Right forelimb (tissue), 1 donor: ENCODE data around the gene GBGT1.
"Not testable (repeated sequence)": the region's sequence is repeated elsewhere in the genome, so short reads cannot be mapped to it uniquely, and the experiment has no call there.

ENCODE experiments used
- DNase-seq: peaks from one replicate; pipeline ENCODE4 v3.0.0-alpha.2; 2018

The GBGT1 gene

DNA sequence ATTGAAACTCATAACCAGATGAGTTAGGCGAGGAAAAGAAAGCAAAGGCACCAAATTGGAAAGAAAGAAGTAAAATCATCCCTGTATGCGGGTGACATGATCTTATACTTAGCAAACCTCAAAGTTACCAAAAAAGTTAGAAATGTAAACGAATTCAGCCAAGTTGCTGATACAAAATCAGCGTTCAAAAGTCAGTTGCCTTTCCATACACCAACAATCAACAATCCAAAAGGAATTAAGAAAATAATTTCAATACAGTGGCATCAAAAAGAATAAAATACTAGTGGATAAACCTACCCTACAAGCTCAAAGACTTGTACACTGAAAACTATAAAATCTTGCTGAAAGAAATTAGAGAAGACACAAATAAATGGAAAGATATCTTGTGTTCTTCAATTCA, 30.9 kb upstream of the GBGT1 start:
- DNase-seq: no peak

DNA sequence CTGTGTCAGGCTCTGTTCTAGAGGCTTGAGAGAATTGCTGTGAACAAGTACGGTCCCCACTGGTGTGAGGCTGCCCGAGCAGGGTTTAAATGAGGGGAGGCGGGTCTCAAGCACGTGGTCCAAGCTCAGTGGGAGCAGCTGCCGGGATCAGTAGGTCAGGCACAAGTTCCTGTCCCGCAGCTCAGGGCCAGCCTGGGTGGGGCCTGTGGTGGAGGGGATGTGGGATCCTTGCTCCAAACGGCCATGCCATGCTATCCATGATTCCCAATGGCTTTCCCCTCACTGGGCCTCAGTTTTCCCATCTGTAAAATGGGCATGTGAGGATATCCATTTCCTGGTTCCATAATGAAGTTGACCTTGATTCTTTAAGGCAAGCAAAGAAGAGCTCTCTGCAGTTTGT, 28.3 kb upstream of the GBGT1 start:
- DNase-seq: no peak

DNA sequence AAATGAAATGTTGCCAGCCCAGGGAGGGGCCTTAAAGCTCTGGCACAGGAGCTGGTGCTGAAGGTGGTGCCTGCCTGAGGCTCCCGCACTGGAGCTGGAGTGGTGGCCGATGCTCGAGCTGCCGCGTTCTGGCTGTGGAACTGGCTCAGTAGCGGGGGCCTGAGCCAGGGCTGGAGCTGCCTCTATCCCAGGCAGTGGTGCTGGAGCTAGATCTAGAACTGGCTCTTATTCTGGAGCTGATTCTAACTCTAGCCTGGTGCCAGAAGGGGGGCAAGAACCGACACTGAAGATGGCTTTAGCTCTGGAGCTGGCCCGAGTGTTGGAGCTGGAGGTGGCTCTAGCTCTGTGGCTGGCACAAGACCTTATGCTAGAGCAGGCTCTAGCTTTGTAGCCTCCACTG, 26.1 kb upstream of the GBGT1 start:
- DNase-seq: no peak

DNA sequence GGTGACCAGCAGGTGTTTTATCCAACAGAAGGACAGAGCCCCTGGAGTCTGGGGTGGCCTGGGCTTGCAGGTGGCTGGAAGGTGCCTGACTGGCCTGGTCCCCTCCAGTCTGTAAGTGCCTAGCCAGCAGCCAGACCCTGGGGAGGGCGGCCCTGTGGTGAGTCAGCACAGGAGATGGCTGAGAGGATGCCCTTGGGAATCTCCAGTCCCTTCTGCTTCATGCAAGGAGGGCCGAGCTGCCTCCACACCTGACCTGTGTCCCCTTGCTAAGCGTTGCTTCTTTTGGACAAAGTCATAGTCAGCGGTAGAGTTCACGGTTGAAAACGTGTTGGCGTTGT, 25.1 kb upstream of the GBGT1 start:
- no peak for DNase-seq

GRCh38 chr9:133188006-133188842, 24.5 kb upstream of the GBGT1 start:
- DNase-seq: no peak

DNA sequence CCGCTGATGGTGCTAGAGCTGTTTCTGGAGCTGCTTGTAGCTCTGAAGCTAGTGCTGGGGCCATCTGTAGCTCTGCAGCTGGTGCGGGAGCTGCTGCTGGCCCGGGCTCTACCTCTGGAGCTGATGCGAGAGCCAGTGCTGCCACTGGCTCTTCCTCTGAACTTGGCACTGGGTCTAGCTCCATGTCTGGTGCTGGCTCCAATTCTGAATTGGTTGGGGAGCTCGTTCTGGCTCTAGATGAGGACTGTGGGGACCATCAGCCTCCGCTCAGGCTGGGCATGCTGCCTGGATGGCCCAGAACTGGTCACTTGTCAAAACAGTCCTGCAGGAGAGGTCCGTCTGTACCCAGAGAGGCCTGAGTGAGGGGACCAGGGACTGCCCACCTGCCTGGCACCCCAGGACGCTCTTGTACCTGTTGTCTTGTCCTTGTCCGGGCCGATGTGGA, 23.9 kb upstream of the GBGT1 start:
- no peak for DNase-seq

DNA sequence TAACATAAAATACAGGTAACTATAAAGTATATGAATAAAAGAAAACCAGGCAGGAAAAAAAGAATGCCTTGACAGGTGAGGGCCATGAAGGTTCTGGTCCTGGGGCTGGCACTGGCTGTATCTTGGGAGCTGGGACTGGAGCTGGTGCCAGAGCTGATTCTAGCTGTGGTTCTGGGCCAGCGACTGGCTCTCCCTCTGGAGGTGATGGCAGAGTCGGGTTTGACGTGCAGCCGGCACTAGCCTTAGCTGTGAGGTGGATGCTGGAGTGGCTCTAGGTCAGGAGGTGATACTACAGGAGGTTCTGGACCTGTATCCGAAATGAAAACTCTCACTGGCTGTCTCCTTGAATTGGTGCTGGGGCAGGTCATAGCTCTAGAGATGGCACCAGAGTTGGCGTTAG, 23.0 kb upstream of the GBGT1 start:
- no peak for DNase-seq

DNA sequence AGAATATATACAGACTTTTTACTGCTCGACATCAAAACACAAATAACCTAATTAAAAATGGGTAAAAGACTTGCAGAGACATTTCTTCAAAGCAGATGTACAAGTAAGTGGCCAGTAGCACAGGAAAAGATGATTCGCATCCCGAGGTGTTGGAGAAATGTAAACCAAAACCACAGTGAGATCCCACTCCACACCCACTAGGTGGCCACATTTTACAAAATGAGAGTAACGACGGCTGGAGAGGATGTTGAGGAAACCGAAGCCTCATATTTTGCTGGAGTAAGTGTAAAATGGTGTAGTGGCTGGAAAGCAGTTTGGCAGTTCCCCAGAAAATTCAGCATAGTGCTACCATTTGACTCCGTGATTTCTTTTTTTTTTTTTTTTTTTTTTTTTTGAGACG, 21.3 kb upstream of the GBGT1 start:
- no peak for DNase-seq

DNA sequence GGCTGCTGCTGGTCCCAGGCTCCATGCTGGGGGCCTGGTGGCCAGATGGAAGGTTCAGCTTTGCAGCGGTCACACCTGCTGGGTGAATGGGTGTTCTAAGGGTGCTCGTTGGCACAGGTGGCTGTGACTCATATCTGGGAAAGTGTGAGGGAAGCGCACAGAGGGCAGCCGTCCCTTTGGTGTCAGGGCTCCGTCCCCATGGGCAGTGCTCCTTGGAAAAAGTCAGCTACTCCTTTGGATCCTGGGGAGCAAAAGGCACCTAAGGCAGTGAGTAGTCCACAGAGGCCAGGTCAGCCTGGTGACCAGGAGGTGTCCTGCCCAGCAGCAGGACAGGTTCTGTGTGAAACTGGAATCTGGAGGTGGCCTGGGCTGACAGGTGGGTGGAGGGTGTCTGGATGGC, 18.4 kb upstream of the GBGT1 start:
- DNase-seq: no peak

DNA sequence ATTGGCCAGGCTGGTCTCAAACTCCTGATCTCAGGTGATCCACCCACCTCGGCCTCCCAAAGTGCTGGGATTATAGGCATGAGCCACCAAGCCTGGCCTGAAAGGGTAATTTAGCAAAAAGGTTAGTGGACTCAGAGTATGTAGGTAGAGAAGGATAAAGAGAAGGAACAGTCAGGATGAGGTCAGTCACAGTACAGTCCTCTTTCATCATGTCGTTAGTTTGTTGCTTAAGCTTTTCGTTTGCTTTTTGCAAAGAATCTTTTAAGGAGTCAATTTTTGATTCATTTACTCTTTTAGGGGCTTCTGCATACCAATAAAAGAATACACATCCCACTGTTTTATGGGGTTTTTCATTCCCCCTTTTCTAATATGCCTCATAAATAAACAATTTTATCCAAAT, 17.8 kb upstream of the GBGT1 start:
- no peak for DNase-seq

DNA sequence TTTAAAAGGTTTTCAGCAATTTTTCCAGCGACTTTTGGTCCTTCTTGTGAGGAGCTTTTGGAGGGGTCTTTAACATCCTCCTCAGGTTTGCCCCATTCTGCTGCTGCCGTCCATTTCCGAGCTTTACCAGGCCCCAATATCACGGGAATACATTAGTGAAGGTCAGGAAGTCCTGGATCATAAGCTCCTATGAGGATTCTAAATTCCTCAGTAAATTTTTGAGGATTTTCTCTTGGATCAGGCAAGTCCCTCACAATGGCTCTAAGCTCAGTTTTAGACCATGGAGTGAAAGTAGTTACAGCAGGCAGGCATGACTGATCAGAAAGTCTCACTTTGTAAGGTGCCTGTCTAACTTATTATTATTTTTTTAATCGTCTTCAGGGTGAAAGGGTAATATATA, 17.2 kb upstream of the GBGT1 start:
- DNase-seq: no peak

DNA sequence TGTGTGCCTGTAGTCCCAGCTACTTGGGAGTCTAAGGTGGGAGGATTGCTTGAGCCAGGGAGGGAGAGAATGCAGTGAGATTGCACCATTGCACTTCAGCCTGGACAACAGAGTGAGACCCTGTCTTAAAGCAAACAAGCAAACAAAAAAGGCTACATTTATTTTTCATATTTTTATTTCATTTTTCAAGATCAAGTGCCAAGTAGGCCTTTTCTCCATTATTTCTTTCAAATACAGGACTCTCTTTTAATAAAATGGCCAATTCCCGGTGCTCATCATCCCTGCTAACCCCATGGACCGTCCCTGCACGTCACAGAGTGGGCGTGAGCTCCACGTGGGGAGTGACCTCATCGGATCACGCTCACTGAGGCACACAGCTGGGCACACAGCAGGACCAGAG, 9.3 kb upstream of the GBGT1 start:
- no peak for DNase-seq

- no peak for DNase-seq
Observed at GRCh38 chr9:133171161-133171961, 7.6 kb upstream of the GBGT1 start.

DNA sequence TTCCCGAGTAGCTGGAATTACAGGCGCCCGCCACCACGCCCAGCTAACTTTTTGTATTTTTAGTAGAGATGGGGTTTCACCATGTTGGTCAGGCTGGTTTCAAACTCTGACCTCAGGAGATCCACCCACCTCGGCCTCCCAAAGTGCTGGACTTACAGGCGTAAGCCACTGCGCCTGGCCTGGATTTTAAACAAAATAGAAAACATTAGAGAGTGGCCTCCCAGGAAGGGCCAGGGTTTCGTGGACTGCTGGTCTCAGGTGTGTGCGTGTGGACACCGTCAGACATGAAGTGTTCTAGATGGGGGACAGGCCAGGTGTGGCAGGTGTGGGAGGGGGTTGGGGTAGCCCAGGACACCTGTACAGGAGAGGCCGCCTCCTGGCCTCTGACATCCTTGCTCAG, 7.0 kb upstream of the GBGT1 start:
- no peak for DNase-seq

GRCh38 chr9:133169687-133170086, 6.0 kb upstream of the GBGT1 start:
- DNase-seq: not testable (repeated sequence)

DNA sequence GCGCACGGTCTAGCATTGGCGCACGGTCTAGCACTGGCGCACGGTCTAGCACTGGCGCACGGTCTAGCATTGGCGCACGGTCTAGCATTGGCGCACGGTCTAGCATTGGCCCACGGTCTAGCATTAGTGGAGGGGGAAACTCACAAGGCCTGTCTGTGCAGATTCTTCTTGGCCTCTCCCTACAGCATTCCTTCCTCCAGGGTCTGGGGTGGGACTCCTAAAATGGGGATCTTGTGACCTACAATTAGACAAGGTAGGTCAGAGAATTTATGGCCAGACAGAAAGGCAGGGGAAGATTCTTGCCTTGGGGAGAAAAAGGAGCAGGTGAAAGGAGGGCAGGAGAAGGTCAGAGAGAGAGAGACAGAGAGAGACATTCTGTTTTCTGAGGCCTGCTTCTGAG, 5.4 kb upstream of the GBGT1 start:
- DNase-seq: no peak

DNA sequence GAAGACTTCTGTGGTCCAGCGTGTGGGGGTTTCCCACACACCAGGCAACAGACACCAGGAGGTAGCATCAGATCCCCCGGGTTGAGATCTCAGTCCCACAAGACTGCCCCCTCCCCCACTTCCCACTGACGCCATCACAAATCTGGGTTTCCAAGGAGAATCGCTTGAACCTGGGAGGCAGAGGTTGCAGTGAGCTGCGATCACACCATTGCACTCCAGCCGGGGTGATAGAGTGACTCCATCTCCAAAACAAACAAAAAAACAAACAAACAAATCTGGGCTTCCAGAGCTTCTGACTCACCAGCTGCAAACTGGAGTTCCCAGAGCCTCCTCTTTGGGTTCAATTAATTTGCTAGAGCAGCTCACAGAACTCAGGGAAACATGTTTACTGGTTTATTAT, 4.7 kb upstream of the GBGT1 start:
- DNase-seq: no peak

DNA sequence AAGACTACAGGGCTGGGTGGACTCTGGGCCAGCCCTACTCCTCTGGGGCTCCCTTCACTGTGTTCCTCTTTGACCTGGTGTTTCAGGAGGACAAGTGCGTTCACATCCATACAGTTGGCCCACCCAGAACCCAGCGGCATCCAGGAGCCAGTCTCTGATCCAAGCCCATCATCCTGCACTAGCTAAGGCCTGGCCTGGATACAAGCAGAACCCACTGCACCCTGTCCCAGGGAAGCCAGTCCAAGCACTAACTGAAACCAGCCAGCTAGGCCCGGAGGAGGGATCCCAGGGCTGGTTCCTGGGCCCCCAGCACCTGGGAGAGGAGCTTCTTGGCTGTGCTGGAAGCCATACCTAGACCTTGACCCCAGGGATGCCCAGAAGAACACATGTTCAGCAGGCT, 4.1 kb upstream of the GBGT1 start:
- DNase-seq: no peak

DNA sequence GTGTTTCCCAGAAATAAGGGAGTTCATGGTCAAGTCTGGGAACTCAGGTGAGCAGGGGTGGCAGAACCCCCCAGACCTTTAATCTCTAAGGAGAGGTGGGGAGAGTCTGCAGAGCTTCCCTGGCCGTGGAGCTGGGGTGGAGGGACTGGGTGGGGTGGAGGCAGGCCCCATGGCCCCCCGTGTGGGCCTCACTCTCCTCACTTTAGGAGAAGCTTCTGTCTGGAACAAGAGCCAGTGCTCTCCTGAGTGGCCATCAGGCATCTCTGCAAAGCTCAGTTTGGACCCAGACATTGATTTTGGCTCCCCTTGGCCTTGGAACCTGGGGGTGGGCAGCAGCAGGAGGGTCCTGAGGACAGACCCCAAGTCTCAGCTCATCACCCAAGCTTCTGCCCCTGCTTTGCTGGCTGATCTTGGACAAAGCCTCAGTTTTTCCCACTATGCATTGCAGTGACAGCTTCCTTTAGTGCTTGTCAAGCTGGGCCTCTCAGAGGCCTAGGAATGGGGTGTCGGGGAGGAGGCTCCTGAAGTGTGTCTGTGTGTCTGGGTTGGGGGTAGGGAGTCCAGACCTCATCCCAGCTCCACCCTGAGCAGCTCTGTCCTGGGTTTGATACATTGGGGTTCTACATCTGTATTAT, 3.5 kb upstream of the GBGT1 start:
- no peak for DNase-seq

DNA sequence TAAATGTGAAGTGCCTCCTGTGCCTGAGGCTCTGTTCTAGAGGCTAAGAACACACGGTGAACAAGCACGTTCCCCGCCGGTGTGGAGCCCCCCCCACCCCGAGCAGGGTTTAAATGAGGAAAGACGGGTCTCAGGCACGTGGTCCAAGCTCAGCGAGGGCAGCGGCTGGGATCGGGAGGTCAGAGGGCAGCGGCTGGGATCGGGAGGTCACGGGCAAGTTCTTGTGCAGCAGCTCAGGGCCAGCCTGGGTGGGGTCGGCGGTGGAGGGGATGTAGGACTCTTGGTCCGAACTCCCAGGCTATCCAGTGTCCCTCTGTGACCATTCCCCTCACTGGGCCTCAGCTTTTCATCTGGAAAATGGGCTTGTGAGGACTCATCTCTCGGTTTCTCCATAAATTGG, 2.7 kb upstream of the GBGT1 start:
- no peak for DNase-seq

DNA sequence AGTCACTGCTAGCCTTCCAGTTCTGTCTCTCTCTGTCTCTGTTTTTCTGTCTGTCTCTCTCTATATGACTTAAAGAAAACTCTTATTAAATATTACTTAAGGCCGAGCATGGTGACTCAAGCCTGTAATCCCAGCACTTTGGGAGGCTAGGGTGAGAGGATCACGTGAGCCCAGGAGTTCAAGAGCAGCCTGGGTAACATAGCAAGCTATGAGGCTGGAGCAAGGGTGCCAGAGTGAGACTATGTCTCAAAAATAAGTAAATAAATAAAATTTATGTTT, 1.7 kb upstream of the GBGT1 start:
- no peak for DNase-seq

DNA sequence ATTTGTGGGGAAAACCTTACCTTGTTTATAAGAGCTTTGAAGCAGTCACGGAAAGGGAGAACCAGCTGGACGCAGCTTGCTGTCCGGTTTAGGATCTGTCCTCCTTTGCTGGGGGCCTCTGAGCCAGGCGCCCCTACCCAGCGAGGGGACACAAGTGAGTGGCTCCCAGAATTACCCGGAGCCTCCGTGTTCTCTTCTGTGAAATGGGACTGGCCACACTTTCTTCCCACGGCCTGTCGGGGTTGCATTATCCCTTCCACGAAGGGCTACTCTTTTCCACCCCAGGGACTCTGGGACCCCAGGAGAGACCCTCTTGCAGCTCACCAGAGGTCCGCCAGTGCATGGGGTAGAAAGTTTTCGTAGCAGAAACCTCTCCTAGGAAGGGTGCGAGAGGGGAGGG, 477 bp upstream of the GBGT1 start:
- no peak for DNase-seq

DNA sequence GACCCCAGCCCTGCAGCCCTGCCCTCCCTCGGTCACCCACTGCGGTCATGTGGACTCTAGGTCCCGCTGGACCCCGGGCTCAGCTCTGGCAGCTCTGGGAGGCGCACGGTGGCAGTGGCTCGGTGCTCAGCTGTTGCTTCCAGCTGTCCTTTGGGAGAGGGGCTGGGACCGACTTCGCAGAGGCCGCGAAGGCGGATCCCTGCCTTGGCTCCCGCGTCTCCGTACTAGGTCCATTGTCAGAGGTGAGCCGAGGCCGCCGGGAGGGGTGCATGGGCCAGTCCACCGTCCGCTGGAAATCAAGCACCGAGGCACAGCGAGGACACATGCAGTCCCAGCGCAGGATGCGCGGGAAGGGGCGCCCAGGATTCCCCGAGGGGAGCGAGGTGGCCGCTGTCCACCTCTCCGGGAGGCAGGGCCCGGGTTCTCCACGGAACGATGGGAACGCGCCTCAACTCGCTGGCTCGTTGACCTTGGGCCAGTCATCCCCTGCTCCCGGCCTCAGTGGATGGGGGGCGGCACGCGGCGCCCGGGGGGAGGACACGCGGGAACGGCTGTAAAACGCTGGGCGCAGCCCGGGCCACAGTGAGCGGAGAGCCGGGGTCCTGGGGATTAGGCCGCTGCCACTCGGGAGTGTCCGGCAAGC, 732 bp downstream of the GBGT1 start:
- DNase-seq: no peak

DNA sequence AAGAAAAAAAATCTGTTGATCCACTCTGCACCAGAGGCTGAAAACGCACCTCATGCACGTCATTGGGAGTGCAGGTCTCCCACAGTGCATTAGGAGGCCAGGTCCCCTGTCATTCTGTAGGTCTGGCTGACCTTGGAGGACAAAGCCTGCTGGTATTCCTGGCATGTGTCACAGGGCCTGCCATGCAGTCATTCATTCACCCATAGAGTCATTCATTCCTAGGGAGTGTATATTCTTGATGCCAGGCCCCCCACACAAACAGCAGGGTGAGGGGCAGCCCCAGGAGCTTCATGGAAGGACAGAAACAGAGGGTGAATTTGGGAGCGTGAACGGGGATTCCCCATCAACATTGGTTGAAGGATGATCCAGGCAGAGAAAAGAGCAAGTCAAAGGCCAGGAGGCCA, 2.2 kb downstream of the GBGT1 start:
- no peak for DNase-seq
